GM18867 (cell line): ENCODE results near the gene DLGAP1.

ENCODE experiments used
- ATAC-seq: cut with Tn5 transposase; IDR thresholded peaks from one replicate; pipeline ENCODE4 v1.9.1; 2021; ENCODE audit warnings: mild to moderate bottlenecking, moderate library complexity; ENCODE audit not compliant: unreplicated experiment

DLGAP1 gene

DNA sequence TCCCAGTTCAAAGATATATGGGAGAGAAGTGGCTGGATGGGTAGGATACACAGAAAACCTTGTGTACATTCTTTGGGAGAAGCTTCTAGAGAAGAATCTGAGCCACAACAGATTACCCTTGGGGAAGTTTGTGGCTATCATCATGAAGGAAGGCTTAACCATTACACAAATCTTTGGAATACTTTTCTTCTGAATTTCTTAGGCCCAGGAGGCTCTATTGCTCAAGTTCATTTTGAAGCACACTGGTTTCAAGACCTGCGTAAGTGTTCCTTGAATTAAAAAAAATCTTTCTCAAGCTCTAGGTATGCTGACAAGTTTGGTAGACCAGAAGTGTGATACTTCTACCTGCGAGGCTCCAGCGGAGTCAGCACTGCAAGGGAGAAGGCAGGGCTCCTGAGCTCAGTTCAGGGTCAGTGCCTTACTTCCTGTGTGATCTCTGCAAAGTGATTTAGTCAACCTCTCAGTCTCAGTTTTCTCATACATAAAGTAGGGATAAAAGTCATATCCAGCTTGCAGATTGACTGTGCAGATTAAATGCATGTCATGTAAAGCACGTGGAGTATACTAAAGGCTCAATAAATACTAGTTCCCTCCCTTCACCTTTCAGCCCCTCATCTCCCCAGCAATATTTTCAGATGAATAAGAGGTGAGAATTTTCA is 438.6 kb downstream of the DLGAP1 start:
- ATAC-seq = peak; percentile 70

- ATAC-seq = no peak
These were observed 447.3 kb downstream of the DLGAP1 start for GRCh38 chr18:4007846-4008245.

DNA sequence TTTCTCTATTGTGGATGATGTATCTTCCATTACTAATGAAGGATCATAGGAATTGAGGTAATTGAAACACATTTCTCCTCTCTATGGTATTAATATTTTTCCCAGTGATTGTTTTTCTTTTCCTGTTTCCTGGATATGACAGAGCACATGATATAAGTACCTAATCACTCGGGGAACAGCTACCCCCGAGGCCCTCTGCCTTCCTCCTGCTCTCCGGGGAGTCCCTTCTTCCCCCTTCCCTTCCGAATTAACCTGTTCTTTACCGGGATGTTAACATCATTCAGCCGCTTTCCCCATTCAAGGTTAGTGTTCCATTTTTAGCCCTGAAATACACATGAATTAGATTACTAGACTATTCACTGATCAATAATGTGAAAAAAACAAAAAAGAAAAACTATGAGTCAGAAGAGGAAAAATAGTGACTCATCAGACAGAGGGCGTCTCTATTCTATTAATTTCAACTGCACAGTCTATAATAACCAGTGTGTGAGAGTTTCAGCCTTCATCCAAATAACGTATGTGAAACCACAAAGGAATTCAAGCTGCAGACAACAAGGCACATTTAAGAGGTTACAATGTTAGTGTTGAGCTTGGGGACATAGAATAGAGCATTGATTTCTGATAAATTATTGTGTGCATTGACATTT is 450.8 kb downstream of the DLGAP1 start:
- peak; percentile 53 for ATAC-seq

GRCh38 chr18:3998698-3999333 is 456.3 kb downstream of the DLGAP1 start:
- ATAC-seq = no peak

DNA sequence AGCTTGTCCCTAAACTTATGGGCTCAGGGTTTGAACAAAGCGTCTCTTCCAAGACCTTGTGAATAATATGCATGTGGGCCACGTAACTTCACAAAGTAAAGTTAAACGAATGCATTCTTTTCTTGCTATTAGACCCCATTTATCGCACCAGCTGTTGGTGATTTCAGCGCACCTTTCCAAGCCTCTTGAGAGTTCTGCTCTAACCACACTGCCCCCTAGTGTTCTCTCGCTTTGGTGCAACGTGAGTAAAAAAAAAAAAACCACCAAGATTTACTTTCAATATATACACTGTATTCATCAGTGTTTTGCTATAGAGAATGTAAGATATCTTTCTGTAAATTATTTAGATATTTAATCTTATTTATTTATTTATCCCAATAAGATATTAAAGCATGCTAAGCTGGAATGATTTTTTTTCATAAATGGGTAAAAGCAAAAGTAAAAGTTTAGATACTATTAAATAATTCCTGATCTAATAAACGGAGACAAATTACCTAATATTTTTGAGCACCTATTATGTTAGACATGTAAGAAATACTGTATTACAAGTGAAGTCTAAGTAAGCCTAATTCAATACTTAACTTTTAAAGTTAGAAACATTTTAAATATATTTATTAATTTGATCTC is 459.5 kb downstream of the DLGAP1 start:
- ATAC-seq = peak; percentile 74

DNA sequence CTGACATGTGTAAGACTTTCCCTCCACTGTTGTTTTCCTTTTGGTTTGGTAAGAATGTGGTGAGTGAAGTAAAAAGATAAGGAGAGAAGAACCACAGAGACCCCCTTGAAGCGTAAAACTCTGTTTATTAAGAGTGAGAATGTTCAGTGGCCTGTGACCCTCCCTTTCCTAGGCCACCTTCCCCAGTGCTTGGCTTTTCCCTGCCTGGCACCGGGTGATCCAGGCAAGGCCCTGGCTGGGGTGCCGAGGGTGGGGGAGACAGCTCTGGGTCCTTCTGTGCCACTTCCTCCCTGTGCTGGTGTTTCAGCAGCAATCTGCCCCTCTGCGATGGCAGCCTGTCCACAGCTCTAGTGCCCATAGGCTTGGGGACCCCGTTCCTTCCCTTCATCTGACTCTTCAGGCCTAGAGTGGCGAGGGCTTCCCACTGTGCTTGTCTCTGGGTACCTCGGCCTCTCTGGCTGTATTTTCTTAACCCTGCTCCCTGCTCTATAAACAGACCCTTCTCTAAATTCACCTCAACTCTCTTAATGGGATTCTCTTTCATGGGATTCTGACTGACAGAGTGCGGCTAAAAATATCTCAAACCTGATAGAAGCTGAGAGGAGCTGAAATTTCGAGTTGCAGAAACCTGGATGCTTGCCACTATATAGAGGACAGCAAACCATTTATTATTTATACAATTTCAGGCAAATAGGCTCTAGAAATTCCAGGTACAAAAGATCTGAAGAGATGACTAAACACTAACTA is 461.0 kb downstream of the DLGAP1 start:
- no peak for ATAC-seq

GRCh38 chr18:3985664-3986063 is 469.4 kb downstream of the DLGAP1 start:
- no peak for ATAC-seq

DNA sequence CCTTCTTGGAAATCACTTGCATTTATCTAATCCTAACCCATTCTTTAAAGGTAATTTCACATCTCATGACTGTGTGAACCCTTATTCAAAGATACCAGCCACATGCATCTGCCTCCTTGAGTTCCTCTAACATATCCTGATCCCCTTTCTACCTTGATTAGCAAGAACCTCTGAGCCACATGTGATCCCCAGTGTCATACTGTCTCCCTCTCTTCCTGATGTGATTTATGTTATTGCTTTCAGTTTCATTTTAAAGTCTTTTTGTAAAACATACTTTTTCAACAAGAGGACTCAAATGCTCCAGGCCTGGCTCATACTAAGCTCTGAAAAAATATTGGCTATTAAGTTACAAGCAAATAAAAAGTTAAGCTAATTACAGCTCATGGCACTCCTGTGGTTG is 470.1 kb downstream of the DLGAP1 start:
- peak; percentile 55 for ATAC-seq

GRCh38 chr18:3984163-3984757 is 470.8 kb downstream of the DLGAP1 start:
- ATAC-seq = no peak

GRCh38 chr18:3983351-3983969 is 471.6 kb downstream of the DLGAP1 start:
- ATAC-seq = no peak

- ATAC-seq = no peak
These were observed 472.6 kb downstream of the DLGAP1 start for GRCh38 chr18:3982541-3982940.

DNA sequence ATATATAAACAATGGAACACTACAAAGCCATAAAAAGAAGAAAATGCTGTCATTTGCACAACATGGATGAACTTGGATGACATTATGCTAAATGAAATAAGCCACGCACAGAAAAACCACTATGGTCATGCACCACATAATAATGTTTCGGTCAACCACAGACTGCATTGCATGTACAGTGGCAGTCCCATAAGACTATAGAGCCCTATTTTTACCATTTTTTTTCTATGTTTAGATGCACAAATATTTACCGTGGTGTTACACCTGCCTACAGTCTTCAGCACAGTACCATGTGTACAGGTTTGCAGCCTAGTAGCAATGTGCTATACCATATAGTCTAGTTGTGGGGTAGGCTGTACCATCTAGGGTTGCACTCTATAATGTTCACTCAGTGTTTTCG is 476.1 kb downstream of the DLGAP1 start:
- ATAC-seq = no peak

- no peak for ATAC-seq
These were observed 481.8 kb downstream of the DLGAP1 start for GRCh38 chr18:3973191-3973850.

DNA sequence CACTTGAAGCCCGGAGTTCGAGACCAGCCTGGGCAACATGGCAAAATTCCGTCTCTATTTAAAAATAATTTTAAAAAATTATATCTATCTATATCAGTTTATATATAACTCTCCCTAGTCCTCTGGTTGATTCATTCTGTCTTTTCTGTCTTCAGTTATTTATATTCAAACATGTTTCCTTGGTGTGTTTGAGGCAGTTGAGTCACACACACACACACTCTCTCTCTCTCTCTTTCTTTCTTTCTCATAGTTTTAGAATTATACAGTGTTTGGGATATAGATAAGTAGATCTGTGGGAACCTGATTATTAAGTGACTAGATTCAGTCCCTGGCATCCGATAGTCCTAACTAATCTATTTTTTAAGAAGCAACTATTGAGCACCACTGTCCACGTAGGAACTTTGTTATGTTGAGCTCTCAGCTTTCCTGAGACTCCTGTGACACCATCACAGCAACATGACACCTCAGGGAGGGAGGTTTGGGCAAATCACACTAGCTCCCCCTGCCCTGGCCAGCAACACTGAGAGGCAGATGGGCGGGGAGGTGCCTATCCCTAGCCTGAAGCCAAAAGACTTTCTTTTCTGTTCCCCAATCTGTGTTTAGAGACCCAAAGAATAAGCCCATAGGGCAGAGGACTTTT is 482.7 kb downstream of the DLGAP1 start:
- no peak for ATAC-seq

DNA sequence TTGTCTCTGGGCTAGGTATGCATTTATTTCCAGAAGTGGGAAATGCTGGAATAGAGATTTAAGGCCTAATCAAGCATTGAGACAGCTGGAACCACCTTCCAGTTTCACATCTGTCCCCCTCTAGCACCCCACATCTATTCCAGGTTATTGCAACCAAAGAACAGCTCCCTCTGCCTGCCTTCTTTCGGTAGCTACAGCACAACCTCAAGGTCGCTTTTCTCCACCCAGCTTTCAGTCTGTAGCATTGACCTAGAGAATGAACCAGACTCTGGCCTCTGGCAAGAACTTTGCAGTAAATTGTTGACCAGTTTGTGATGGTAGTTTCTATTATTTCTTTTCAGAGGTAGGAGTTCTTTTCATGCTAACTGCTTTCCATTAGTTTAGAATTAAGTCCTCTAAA is 484.2 kb downstream of the DLGAP1 start:
- ATAC-seq = no peak

DNA sequence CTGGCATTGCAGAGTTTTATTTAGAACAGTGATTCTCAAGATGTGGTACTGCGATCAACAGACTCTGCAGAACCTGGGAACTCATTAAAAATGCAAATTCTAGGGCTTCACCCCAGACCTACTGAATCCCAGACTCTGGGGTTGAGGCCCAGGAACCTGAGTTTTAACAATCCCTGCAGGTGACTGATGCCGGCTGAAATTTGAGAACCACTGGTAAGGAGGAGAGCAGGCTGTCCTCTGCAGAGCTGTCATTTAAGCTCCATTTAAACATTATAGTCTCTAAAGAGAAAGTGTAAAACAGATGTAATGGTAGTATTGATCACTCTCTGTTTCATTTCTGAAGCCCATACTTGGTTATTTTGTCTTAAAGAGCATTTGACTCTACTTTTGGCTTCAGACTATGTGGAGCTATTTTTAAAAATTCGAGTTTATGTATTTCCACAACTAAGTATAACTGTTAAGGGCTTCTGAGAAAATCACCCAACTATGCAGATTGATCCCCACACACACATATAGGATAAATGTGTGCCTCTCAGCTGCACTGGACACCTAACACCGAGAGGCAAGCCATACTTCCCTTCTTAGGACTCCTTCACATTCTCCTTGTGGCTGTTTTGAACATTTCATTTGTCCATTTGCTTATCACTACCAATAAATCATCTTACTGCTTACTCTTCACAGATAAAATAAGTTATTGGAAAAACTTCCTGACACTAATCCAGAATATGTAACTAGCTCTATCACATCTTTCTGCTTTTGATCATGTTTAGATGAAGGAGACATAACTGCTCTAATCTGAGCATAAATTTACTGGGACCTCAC is 487.5 kb downstream of the DLGAP1 start:
- peak; percentile 60 for ATAC-seq

DNA sequence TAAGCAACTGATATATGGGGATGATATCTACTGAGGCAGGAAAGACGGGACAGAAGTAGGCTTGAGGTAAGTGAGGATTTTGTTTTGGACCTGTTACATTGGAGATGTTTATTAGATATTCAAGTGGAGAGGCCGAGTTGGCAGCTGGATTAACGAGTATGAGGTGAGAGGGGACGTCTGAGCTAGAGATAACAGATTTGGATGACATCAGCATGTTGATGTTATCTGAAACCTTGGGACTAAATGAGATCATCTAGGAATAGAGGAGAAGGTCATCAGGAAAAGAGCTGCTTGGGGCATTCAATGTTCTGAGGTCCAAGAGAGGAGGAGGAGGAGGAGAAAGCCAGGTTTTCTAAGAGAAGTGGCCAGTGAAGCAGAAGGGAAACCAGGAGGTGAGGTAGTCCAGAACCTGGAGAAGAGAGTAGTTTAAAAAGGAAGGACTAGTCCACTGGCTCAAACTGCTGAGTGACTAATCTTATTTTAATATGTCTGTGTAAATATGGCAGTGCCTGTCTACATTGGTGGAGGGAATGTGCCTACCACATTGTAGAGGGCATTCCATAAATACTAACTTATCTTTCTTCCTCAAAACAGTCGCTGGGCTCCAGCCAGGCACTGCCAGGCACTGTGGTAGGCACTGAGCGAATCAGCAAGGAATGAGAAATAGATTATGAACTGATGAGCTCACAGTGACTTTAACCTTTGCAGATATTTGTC is 488.3 kb downstream of the DLGAP1 start:
- no peak for ATAC-seq

DNA sequence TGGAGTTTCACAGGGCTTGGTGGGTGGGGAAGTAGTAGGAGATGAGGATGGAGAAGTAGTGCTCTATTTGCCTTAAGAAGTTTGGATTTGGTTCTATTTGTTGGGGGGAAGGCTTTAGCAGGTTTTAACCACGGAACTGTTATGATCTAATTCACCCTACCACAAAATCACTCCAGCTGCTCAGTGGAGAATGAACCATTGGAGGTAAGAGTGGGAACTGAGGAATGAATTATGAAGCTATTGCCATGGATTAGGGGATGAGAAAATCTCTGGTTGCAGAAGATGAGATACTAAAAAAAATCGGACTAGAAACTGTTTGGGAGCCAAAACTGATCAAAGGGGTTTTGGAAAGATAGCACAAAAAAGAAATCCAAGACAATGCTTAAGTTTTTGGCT is 488.9 kb downstream of the DLGAP1 start:
- no peak for ATAC-seq
